Peyer's patch (tissue), 4 donors: ENCODE measurements around the gene SPN. TPM values are rescaled to one million over a fixed set of nuclear protein-coding genes. Genes with fewer than 3 reads are reported as not detected.
"Not testable (repeated sequence)": the region's sequence is repeated elsewhere in the genome, so short reads cannot be mapped to it uniquely, and the experiment has no call there.

Experiments
- DNase-seq, 3 donors: peaks; one replicate each; pipeline ENCODE4 v3.0.0-alpha.2; 2017 to 2019
- H3K27ac ChIP-seq, 4 donors: fragments of 200-600 bp; sonication (generic); one replicate each; pipeline ENCODE4 v1.5.1; 2016 to 2019
- H3K27me3 ChIP-seq, 2 donors: fragments of 200-600 bp; sonication (generic); one replicate each; pipeline ENCODE4 v1.5.1; 2019
- H3K36me3 ChIP-seq, 3 donors: fragments of 200-600 bp; sonication (generic); one replicate each; pipeline ENCODE4 v1.5.1; 2016 to 2019
- H3K4me1 ChIP-seq, 4 donors: fragments of 200-600 bp; sonication (generic); one replicate each; pipeline ENCODE4 v1.5.1; 2016 to 2019
- H3K4me3 ChIP-seq, 4 donors: fragments of 200-600 bp; sonication (generic); 1 replicate in 3 of 4; 2 replicates in 1 of 4; pipeline ENCODE4 v1.5.1; 2016 to 2019; ENCODE audit warnings: mild to moderate bottlenecking in 1 of 4
- H3K9me3 ChIP-seq, 4 donors: fragments of 200-600 bp; sonication (generic); one replicate each; pipeline ENCODE4 v1.5.1; 2016 to 2019; ENCODE audit warnings: mild to moderate bottlenecking in 1 of 4
- CTCF ChIP-seq, 6 experiments: fragments of 450-650 bp in 4 of 6; fragments of 200-600 bp in 2 of 6; sonication (generic) in 1 of 6; IDR thresholded peaks; one replicate each; pipeline ENCODE4 v1.5.1; 2017 to 2019; ENCODE audit warnings: antibody characterized with exemption in 6 of 6, mild to moderate bottlenecking in 3 of 6, moderate library complexity in 1 of 6
- POLR2A ChIP-seq, 2 donors: fragments of 450-650 bp; IDR thresholded peaks; one replicate each; pipeline ENCODE4 v1.5.1; 2017; ENCODE audit warnings: antibody characterized with exemption in 2 of 2, mild to moderate bottlenecking in 2 of 2, moderate library complexity in 2 of 2
- total RNA-seq, 4 donors: library from RNA; depleted of rRNA; stranded (reverse); fragments of >200 nt; gene quantifications; one replicate each; pipeline ENCODE4 v1.1.0, GENCODE V29; 2016

Gene SPN
- 10 to 100 TPM in 1 of 4 donors, 1 to 10 TPM in 3; 2.5 to 14.0 (median 2.8) TPM for total RNA-seq

- no peak for TF ChIP-seq CTCF (IDR thresholded peaks at IDR 0.05)
- no peak for TF ChIP-seq POLR2A (IDR thresholded peaks at IDR 0.05)
- H3K27ac ChIP-seq, result peak within 1 kb of the TSS; percentile 52 to 85 (median 56)
Measured at GRCh38 chr16:29663016-29663806, at the start of gene SPN. Gene SPN (plus strand): TSS chr16:29663247. CDS start chr16:29663729, 482 bp downstream.

DNA sequence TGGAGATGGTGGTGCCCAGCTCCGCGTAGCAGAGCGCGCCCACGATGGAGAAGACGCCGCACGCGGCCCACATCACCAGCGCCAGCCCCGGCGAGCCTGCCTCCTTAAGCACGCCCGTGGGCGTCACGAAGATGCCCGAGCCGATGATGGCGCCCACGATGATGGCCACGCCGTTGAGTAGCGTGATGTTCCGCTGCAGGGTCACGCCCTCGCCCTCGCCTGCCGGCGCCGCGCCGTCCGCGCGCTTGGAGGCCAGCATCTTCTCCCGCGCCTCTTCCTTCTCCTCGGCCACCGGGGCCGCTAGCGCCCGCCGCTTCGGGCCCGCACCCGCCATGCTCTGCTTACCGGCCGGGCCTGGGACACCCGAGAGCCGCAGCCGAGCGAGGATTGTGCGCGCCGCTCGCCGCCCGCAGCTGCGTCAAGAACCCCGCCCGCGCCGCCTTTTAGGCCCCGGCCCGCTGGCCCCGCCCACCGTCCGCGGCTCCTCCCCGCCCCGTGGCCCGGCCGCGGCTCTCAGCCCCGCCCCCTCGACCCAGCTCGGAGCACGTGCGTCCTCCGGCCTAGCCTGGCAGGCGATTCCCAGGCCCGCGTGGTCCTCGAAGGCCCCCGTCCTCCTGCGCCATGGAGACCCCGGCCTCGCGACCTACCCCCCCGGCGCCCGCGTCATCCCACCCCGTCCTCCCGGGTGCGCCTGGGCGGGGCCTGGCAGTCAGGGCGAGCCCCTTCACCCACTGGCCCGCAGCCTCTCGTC is 49.6 kb upstream of the SPN start:
- DNase-seq, result peak; percentile 91 to 95 (median 94)
- H3K4me3 ChIP-seq, result peak overlapping the region; percentile 57 to 72 (median 67)
- H3K27me3 ChIP-seq, H3K36me3 ChIP-seq, H3K9me3 ChIP-seq, H3K4me1 ChIP-seq: not testable (repeated sequence)
- peak; percentile 73 to 80 for TF ChIP-seq POLR2A (IDR thresholded peaks at IDR 0.05)
- peak overlapping the region; percentile 63 to 83 (median 78) for H3K27ac ChIP-seq

More at GRCh38 chr16:29663016-29663806, at the start of gene SPN:
- Histone ChIP-seq H3K36me3 (no peaks in the 10 kb centered on the region), H3K27me3 (no peaks in the 10 kb centered on the region), H3K9me3 (no peaks in the 10 kb centered on the region), H3K4me1 (peaks cover 0 to 14% (median 7%) of the 10 kb centered on the region in 4 donors), H3K4me3 (peak within 1 kb of the TSS; percentile 28 to 49 (median 44))
- DNase-seq, result peak in 2 of 3 donors; percentile 56 to 67

GRCh38 chr16:29614691-29615314 is 48.2 kb upstream of the SPN start:
- not testable (repeated sequence) for DNase-seq, H3K4me1 ChIP-seq, H3K4me3 ChIP-seq, H3K27ac ChIP-seq, H3K36me3 ChIP-seq, H3K9me3 ChIP-seq, H3K27me3 ChIP-seq
- TF ChIP-seq CTCF (IDR thresholded peaks at IDR 0.05), result peak in 1 of 6 experiments; percentile 8

GRCh38 chr16:29616127-29616526 is 46.9 kb upstream of the SPN start:
- H3K36me3 ChIP-seq, H3K4me1 ChIP-seq, H3K27ac ChIP-seq, H3K9me3 ChIP-seq, H3K4me3 ChIP-seq, H3K27me3 ChIP-seq: not testable (repeated sequence)
- peak in 2 of 3 donors; percentile 66 to 68 for DNase-seq

- TF ChIP-seq CTCF (IDR thresholded peaks at IDR 0.05), result peak in 4 of 6 experiments; percentile 11 to 40 (median 29)
- not testable (repeated sequence) for DNase-seq, H3K27me3 ChIP-seq, H3K36me3 ChIP-seq, H3K4me1 ChIP-seq, H3K9me3 ChIP-seq, H3K27ac ChIP-seq, H3K4me3 ChIP-seq
Measured at GRCh38 chr16:29620591-29620990, 42.5 kb upstream of the SPN start.

DNA sequence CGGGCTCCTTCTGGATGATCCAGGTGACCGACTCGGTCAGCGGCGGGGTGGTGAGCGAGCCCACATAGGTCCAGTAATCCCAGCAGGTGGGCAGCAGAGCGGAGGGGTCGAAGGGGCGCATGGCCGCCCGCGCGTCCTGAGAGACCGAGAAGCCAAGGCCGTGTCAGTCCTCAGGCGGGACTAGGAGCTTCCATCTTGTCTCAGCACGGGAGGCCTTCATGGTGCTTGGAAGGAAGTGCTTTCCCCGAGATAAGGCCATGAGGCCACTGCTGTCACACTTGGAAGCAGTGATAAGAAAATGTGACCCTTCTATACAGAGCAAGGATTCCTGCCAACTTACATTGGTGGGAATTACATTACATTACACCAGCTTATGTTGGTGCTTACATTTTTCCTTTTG is 40.3 kb upstream of the SPN start:
- not testable (repeated sequence) for DNase-seq, H3K27ac ChIP-seq, H3K4me1 ChIP-seq, H3K36me3 ChIP-seq, H3K4me3 ChIP-seq, H3K27me3 ChIP-seq, H3K9me3 ChIP-seq

DNA sequence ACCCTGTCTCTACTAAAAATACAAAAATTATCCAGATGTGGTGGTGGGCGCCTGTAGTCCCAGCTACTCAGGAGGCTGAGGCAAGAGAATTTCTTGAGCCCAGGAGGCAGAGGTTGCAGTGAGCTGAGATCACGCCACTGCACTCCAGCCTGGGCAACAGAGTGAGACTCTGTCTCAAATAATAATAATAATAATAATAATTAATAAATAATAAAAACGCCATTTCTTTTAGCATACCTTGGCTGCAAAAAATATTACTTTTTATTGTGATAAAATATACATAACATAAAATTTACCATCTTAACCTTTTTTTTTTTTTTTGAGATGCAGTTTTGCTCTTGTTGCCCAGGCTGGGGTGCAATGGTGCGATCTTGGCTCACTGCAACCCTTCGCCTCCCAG is 39.8 kb upstream of the SPN start:
- not testable (repeated sequence) for H3K9me3 ChIP-seq, H3K27ac ChIP-seq, H3K4me1 ChIP-seq, H3K27me3 ChIP-seq, H3K36me3 ChIP-seq, H3K4me3 ChIP-seq, DNase-seq

DNA sequence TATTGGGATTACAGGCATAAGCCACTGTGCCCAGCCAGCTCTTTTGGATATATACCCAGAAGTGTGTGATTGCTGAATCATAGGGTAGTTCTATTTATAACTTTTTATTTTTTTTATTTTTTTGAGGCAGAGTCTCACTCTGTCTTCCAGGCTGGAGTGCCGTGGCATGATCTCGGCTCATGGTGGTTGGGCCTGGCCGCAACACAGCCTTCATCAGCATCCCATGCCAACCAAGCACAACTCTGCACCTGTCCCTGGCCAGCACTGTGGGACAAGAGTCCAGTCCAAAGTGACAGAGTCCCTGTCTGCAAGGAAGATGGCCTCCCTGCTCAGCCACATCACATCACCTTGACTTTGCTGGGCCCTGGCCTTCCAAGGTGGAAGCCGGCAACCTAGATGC is 37.9 kb upstream of the SPN start:
- not testable (repeated sequence) for H3K27me3 ChIP-seq, DNase-seq, H3K9me3 ChIP-seq, H3K4me3 ChIP-seq, H3K27ac ChIP-seq, H3K4me1 ChIP-seq, H3K36me3 ChIP-seq

DNA sequence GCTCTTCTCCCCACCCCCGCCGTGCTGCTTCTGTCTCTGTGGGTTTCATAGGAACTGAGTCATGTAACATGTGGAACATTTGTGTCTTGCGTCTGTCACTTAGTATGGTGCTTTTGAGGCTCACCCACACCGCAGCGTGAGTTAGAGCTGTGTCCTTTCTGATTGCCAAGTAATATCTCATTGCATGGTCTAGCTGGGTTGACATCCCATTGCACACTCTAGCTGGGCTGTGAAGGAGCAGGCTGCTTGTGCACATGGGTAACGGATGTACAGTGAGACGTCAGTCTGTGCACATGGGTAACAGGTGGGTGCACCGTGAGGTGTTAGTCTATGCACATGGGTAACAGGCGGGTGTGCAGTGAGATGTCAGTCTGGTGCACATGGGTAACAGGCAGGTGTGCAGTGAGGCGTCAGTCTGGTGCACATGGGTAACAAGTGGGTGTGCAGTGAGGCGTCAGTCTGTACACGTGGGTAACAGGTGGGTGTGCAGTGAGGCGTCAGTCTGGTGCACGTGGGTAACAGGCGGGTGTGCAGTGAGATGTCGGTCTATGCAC is 36.2 kb upstream of the SPN start:
- not testable (repeated sequence) for H3K4me1 ChIP-seq, H3K27me3 ChIP-seq, H3K4me3 ChIP-seq, H3K36me3 ChIP-seq, H3K9me3 ChIP-seq
- DNase-seq, result peak in 2 of 3 donors; percentile 57 to 79
- peak overlapping the region in 2 of 4 donors; percentile 17 to 66 for H3K27ac ChIP-seq

DNA sequence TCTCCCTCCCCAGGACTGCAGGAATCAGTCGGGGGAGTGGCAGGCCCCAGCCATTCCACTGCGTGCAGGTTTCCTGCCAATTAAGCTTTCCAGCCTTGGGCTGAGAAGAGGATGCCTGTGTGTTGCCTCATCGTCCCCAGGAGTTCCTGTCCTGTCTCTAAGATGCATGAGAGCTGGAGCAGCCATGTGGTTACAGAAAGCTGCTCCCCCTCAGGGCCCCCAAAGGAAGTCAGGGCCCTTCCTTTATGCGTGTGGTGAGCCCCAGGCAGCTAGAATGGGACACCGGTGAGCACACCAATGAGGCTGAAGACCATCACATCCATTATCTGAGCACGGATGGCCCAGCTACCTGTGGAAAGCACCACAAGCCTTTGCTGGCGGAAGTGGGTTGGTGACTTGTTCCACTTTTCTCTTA is 35.4 kb upstream of the SPN start:
- H3K4me1 ChIP-seq, H3K36me3 ChIP-seq, H3K4me3 ChIP-seq, H3K27me3 ChIP-seq, H3K9me3 ChIP-seq: not testable (repeated sequence)
- DNase-seq, result peak in 1 of 3 donors; percentile 66
- H3K27ac ChIP-seq, result peak overlapping the region in 3 of 4 donors; percentile 17 to 66 (median 62)

DNA sequence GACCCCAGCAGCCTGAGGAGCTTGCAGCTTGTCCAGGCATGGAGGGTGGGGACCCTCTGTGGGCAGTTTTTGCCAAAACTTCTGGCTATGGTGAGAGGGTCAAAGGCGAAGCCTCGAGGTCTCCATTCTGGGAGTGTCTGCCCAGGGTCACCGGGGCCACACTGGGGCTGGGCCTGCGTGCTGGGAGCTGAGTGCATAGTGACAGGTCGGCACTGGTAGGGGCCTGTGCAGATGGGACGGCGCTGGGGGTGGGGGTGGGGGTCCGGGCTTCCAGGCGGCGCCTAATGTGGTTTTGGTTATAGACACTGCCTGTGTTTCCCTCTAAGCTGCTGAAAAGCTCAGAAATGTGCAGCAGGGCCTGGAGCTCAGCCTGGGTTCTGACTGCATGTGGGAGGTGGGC is 34.3 kb upstream of the SPN start:
- not testable (repeated sequence) for H3K36me3 ChIP-seq, H3K4me1 ChIP-seq, H3K27me3 ChIP-seq, H3K9me3 ChIP-seq, H3K27ac ChIP-seq, H3K4me3 ChIP-seq, DNase-seq
